HG02798 (cell line): ENCODE results near the gene MRPL38.
"Not testable (repeated sequence)": the region's sequence is repeated elsewhere in the genome, so short reads cannot be mapped to it uniquely, and the experiment has no call there.

Experiments
- ATAC-seq: cut with Tn5 transposase; IDR thresholded peaks from one replicate; pipeline ENCODE4 v1.9.1; 2021; ENCODE audit warnings: mild to moderate bottlenecking; ENCODE audit not compliant: unreplicated experiment, poor library complexity

Gene MRPL38

GRCh38 chr17:75856062-75856756, 48.5 kb downstream of the MRPL38 start:
- no peak for ATAC-seq

- peak; percentile 92 for ATAC-seq
Observed at GRCh38 chr17:75855310-75856061, 49.2 kb downstream of the MRPL38 start, which contains the start of gene WBP2. Gene WBP2 (minus strand): TSS chr17:75855335. CDS start chr17:75855297, 38 bp downstream.

GRCh38 chr17:75854881-75855309, 49.8 kb downstream of the MRPL38 start:
- ATAC-seq, result peak; percentile 0

- no peak for ATAC-seq
Observed at GRCh38 chr17:75854101-75854748, 50.5 kb downstream of the MRPL38 start.

GRCh38 chr17:75853433-75853832, 51.3 kb downstream of the MRPL38 start:
- no peak for ATAC-seq

GRCh38 chr17:75851693-75851991, 53.0 kb downstream of the MRPL38 start:
- ATAC-seq, result not testable (repeated sequence)

GRCh38 chr17:75850928-75851692, 53.6 kb downstream of the MRPL38 start:
- no peak for ATAC-seq

GRCh38 chr17:75849724-75850123, 55.0 kb downstream of the MRPL38 start:
- ATAC-seq, result no peak

DNA sequence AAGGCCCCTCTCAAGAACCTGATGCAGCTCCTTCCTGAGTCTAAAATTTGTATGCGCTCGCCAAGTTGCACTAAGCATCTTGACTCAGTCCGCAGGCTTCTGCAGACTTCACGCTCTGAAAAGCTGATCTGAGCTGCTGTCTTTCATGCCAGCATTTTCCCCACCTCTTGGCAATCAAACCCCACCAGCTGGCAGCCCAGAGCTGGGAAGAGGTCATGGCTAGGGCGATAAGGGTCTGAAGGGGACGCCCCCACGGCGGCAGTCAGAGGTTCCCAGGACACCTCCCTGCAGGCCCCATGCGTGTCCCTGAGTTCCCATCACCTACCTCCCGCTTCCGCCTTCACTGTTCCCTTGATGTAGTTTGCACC, 55.4 kb downstream of the MRPL38 start:
- ATAC-seq, result no peak
